ENCODE measurements around the gene XIAP. TPM values are rescaled to one million over a fixed set of nuclear protein-coding genes. Genes with fewer than 3 reads are reported as not detected.
"Not testable (repeated sequence)": the region's sequence is repeated elsewhere in the genome, so short reads cannot be mapped to it uniquely, and the experiment has no call there.

Gene XIAP
- total RNA-seq, result 22.9 TPM

DNA sequence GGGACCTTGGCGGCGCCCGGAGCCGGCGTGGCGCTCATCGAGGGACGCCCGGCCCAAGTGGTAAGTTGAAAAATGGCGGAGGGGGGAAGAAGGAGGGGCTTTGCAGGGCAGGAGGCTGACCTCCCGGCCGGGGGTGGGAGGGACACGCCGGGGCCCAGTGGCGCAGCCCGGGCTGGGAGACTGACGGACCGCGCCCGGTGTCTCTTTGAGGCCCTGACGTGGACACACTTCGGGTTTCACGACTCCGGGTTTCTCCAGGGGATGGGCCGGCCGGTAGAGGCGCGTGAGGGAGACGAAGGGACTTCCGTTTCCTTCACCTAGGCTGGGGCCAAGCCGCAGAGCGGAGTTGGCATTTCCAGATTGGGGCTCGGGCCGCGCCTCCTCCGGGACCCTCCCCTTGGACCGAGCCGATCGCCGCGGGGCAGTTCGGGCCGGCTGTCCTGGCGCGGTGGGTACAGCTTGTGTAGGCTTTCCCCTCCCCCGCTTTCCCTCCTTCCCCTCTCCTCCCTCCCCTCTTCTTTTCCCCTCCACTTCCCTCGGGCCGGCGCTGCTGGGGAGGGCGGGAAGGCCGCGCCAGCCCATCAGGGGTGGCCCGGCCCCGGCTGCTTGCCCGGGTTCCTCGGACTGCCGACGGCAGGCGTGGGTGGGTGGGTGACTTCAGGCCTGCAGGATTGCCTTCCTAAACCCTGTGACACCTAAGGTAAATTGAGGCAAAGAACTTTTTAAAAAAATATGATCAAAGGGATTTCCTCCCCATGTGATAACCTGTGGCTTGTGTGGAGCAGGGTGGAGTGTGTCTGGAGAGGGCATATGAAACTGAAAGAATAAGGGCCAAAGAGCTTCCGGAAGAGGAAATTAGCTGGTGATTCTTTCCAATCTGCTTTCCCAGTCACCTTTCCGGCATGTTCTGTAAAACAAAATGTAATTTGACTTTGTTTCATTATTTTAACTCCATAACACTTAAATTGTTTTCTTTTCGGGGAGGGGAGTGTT, at the start of gene XIAP:
TSS of gene XIAP (plus strand) at position 208 of the 993 bp plus-strand sequence. CDS start 25,610 bp downstream, outside the sequence.
- intact Hi-C loops (cut with DNase I), result loop anchor here (2.0 to 5.0 kb wide), 2 partner anchors 23 to 117 kb away; no protein-coding TSS in a partner anchor
- Histone ChIP-seq H3K27ac (peak within 1 kb of the TSS; percentile 91 to 97), H3K9me3 (no peaks in the 10 kb centered on the region), H3K4me1 (no peaks in the 10 kb centered on the region), H3K4me3 (peak within 1 kb of the TSS; percentile 60 to 76), H3K36me3 (no peaks in the 10 kb centered on the region), H3K27me3 (no peaks in the 10 kb centered on the region)
- TF ChIP-seq, protein P1, sequence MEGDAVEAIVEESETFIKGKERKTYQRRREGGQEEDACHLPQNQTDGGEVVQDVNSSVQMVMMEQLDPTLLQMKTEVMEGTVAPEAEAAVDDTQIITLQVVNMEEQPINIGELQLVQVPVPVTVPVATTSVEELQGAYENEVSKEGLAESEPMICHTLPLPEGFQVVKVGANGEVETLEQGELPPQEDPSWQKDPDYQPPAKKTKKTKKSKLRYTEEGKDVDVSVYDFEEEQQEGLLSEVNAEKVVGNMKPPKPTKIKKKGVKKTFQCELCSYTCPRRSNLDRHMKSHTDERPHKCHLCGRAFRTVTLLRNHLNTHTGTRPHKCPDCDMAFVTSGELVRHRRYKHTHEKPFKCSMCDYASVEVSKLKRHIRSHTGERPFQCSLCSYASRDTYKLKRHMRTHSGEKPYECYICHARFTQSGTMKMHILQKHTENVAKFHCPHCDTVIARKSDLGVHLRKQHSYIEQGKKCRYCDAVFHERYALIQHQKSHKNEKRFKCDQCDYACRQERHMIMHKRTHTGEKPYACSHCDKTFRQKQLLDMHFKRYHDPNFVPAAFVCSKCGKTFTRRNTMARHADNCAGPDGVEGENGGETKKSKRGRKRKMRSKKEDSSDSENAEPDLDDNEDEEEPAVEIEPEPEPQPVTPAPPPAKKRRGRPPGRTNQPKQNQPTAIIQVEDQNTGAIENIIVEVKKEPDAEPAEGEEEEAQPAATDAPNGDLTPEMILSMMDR (IDR thresholded peaks at IDR 0.05), result no peak
- peak; percentile 31 to 91 for DNase-seq (ENCODE audit: low spot score in 2 of 2)

DNA sequence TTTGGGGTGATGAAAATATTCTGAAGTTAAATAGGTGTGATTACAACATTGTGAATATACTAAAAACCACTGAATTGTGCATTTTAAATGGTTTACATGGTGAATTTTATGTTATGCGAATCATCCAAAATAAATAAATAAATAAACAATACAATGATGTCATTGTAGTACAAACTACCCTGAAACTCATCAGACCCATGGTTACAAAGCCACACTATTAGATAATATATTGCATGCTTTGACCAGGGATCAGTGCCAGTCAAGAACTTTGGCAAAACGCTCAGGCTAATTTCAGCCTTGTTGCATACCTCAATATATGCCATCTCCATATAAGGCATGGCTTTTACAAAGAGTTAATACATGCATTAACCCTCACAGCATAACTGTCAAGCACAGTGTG, 45.5 kb upstream of the XIAP start:
- TF ChIP-seq, protein P1 (IDR thresholded peaks at IDR 0.05), result no peak
- Histone ChIP-seq H3K27me3 (no peaks in the 10 kb centered on the region), H3K9me3 (no peaks in the 10 kb centered on the region), H3K4me1 (no peaks in the 10 kb centered on the region), H3K27ac (no peak overlapping the region), H3K4me3 (no peak overlapping the region), H3K36me3 (no peaks in the 10 kb centered on the region)
- no peak for DNase-seq (ENCODE audit: low spot score in 2 of 2)
- intact Hi-C loops (cut with DNase I), result no loop called here

DNA sequence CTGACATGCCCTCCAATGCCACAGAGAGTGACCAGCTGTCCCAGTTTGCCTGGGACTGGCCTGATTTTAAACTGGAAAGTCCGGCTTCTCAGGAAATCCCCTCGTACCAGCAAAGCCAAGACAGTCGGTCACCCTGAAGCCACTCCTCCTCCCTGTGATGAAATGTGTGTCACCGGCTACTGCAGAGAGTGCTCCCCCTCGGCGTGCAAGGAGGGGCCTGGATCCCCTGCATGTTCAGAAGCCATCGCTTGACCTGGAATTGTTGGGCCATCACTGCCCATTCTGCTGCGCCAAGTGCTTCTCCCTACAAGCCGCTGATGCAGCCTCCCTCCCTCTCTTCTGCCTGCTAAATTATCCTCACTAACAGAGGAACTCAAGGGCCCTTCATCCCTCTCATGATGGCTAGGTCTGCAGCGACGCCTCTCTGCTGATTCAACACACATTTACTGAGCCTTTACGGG, 44.9 kb upstream of the XIAP start:
- H3K4me3 ChIP-seq; DNase-seq (ENCODE audit: low spot score in 2 of 2); H3K36me3 ChIP-seq; H3K27me3 ChIP-seq; H3K4me1 ChIP-seq; intact Hi-C loops (cut with DNase I); H3K27ac ChIP-seq; H3K9me3 ChIP-seq: not testable (repeated sequence)

DNA sequence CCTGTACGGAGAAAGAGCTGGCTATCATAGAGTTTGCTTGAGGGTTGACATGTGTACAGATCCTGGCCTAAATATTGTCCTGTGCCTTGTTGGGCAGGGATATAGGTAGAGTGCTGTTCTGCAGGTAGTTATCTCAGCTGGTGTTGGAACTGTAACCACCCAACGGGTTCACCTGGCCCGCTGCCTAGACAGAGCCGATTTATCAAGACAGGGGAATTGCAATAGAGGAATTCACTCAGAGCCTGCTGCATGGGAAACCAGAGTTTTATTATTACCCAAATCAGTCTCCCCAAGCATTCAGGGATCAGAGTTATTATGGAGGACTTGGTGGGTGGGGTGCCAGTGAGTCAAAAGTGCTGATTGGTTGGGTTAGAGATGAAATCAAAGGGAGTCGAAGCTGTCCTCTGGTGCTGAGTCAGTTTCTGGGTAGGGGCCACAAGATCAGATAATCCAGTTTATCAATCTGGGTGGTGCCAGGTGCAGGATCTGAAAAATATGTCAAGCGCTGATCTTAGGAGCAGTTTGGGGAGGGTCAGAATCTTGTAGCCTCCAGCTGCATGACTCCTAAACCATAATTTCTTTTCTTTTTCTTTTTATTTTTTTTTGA, 42.5 kb upstream of the XIAP start:
- no peaks in the 10 kb centered on the region for H3K9me3 ChIP-seq
- H3K27ac ChIP-seq, result no peak overlapping the region
- intact Hi-C loops (cut with DNase I), result no loop called here
- H3K27me3 ChIP-seq, result no peaks in the 10 kb centered on the region
- TF ChIP-seq, protein P1 (IDR thresholded peaks at IDR 0.05), result no peak
- no peaks in the 10 kb centered on the region for H3K36me3 ChIP-seq
- H3K4me1 ChIP-seq, result no peaks in the 10 kb centered on the region
- no peak overlapping the region for H3K4me3 ChIP-seq
- DNase-seq (ENCODE audit: low spot score in 2 of 2), result no peak

DNA sequence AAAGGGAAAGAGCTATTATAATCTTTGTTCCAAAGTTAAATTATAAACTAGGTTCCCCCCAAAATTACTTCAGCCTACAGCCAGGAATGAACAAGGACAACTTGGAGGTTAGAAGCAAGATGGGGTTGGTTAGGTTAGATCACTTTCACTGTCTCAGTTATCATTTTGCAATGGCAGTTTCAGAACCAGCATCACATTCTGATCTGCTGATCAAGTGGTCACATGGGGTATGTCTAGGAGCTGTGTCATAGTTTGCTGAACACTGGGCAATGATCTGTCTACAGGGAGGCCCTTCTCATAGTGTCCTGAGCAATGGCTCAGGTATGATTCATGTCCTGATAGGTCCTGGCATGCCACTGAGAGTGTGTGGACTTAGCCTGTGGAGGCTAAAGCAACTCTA, 41.6 kb upstream of the XIAP start:
- Histone ChIP-seq H3K9me3 (no peaks in the 10 kb centered on the region), H3K4me3 (no peak overlapping the region), H3K27me3 (no peaks in the 10 kb centered on the region), H3K27ac (no peak overlapping the region), H3K36me3 (no peaks in the 10 kb centered on the region), H3K4me1 (no peaks in the 10 kb centered on the region)
- intact Hi-C loops (cut with DNase I), result no loop called here
- TF ChIP-seq, protein P1 (IDR thresholded peaks at IDR 0.05), result no peak
- no peak for DNase-seq (ENCODE audit: low spot score in 2 of 2)

DNA sequence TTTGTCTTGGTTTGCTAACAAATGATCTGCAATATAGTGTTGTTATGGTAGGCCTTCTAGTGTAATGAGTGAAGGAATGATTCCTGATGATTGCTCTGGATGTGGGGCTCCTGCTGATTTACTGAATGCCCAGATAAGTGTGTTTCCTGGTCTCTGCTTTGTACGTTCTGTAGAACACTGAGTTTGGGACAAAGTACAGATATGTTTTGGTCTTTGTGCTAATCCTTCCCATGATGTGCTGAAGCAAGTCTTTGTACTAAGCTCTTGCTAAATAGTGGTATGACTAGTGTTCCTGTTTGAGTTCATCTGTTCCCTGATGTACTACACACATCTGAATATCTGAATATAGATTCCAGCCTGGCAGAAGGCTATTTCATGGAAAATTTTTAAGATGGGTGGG, 36.9 kb upstream of the XIAP start:
- no peak for DNase-seq (ENCODE audit: low spot score in 2 of 2)
- no peaks in the 10 kb centered on the region for H3K36me3 ChIP-seq
- TF ChIP-seq, protein P1 (IDR thresholded peaks at IDR 0.05), result no peak

More for the DNA sequence above, 36.9 kb upstream of the XIAP start:
- Histone ChIP-seq H3K4me1 (no peaks in the 10 kb centered on the region), H3K4me3 (no peak overlapping the region), H3K9me3 (no peaks in the 10 kb centered on the region), H3K27me3 (no peaks in the 10 kb centered on the region), H3K27ac (no peak overlapping the region)
- intact Hi-C loops (cut with DNase I), result no loop called here

Data from ascending aorta (tissue), 2 donors.